Panc1 (cell line): ENCODE results near the gene LRFN2. TPM values are rescaled to one million over a fixed set of nuclear protein-coding genes. Genes with fewer than 3 reads are reported as not detected.

Experiments
- ATAC-seq: fragments of 200-7000 bp; cut with Tn5 transposase; 2 replicates; pipeline ENCODE4 v1.9.1; 2020; ENCODE audit warnings: mild to moderate bottlenecking, moderate library complexity
- BruUV-seq: library from RNA; stranded (reverse); fragments of 400-500 nt; replicated peaks from 2 replicates; lab custom pipeline; 2021; lab: Mats Ljungman, UMichigan
- CTCF ChIA-PET: fragments of 300-600 bp; sonication (Branson Sonifier 250); formaldehyde crosslinking; loops from one replicate; lab custom pipeline; 2022; ENCODE audit warnings: antibody characterized with exemption; lab: Charles Lee
- POLR2A ChIA-PET: fragments of 300-600 bp; sonication (Branson Sonifier 250); formaldehyde crosslinking; loops from one replicate; lab custom pipeline; 2022; ENCODE audit warnings: antibody characterized with exemption; lab: Charles Lee
- DNase-seq: peaks from one replicate; pipeline ENCODE4 v3.0.0-alpha.2; 2010; ENCODE audit warnings: low read depth, low spot score
- H3K27ac ChIP-seq: 2 replicates; pipeline ENCODE4 v1.5.1; 2011; ENCODE audit warnings: mild to moderate bottlenecking, low read length, inconsistent platforms
- H3K27me3 ChIP-seq: fragments of 200-500 bp; sonication (Bioruptor generic); 2 replicates; pipeline ENCODE4 v1.6.0; 2014; ENCODE audit warnings: low read length, inconsistent platforms; ENCODE audit not compliant: control insufficient read depth, insufficient read depth
- H3K36me3 ChIP-seq: fragments of 200-500 bp; sonication (Bioruptor generic); 2 replicates; pipeline ENCODE4 v1.5.1; 2014; ENCODE audit warnings: inconsistent platforms, mild to moderate bottlenecking, low read length, moderate library complexity; ENCODE audit not compliant: control insufficient read depth, insufficient read depth
- H3K4me1 ChIP-seq: 2 replicates; pipeline ENCODE4 v1.5.1; 2011; ENCODE audit warnings: inconsistent platforms, mild to moderate bottlenecking, low read length, moderate library complexity; ENCODE audit not compliant: control insufficient read depth, insufficient read depth
- H3K4me3 ChIP-seq, 2 experiments: 2 replicates each; pipeline ENCODE4 v1.5.1; 2011 to 2012; ENCODE audit warnings: low read depth in 2 of 2, low read length in 2 of 2, mild to moderate bottlenecking in 2 of 2, inconsistent platforms in 1 of 2, moderate library complexity in 1 of 2
- H3K9me3 ChIP-seq: fragments of 200-500 bp; sonication (Bioruptor generic); 2 replicates; pipeline ENCODE4 v1.5.1; 2014; ENCODE audit warnings: low read depth, mild to moderate bottlenecking, inconsistent platforms, low read length, moderate library complexity; ENCODE audit not compliant: control insufficient read depth, insufficient read depth
- CTCF ChIP-seq: fragments of 450-650 bp; IDR thresholded peaks from 2 replicates; pipeline ENCODE4 v1.5.1; 2017; ENCODE audit warnings: mild to moderate bottlenecking
- POLR2AphosphoS5 ChIP-seq: IDR thresholded peaks from 2 replicates; pipeline ENCODE4 v1.6.1; 2012; ENCODE audit warnings: mild to moderate bottlenecking, low read depth, low read length, moderate library complexity
- REST ChIP-seq, 2 experiments: IDR thresholded peaks; 2 replicates each; pipeline ENCODE4 v1.6.1; 2011 to 2012; ENCODE audit warnings: low read depth in 2 of 2, control low read depth in 1 of 2, low read length in 1 of 2, mild to moderate bottlenecking in 1 of 2, moderate library complexity in 1 of 2; ENCODE audit not compliant: insufficient read depth in 1 of 2
- SIN3A ChIP-seq: IDR thresholded peaks from 2 replicates; pipeline ENCODE4 v1.6.1; 2012; ENCODE audit warnings: low read depth, mild to moderate bottlenecking, low read length, moderate library complexity, borderline replicate concordance; ENCODE audit not compliant: insufficient read depth
- TCF7L2 ChIP-seq: IDR thresholded peaks from 2 replicates; pipeline ENCODE4 v1.6.1; 2011; ENCODE audit warnings: mild to moderate bottlenecking, low read depth, low read length, inconsistent platforms
- in situ Hi-C: cut with HindIII; loops from 2 replicates; pipeline ENCODE4 v1.10.0; 2016; ENCODE audit warnings: low sequenced_read_pairs, low pct_unique_long_range_greater_than_20kb
- intact Hi-C: fragments of 100-400 bp; cut with micrococcal nuclease; formaldehyde crosslinking; loops from one replicate; pipeline ENCODE4 v1.10.0; 2022; ENCODE audit not compliant: unreplicated experiment
- total RNA-seq: library from RNA; stranded (reverse); gene quantifications from one replicate; pipeline ENCODE4 v1.2.1, GENCODE V29; 2021; ENCODE audit not compliant: unreplicated experiment

The LRFN2 gene
- total RNA-seq, 1 experiment from 2014 or later = 0.05 TPM

GRCh38 chr6:40369891-40370290 lies 217.3 kb downstream of the LRFN2 start:
- no TSS peak for BruUV-seq
- Histone ChIP-seq H3K4me3 (no peak overlapping the region), H3K27me3 (no peaks in the 10 kb centered on the region), H3K36me3 (no peaks in the 10 kb centered on the region; the same call in 1 of the 2 replicates), H3K4me1 (no peaks in the 10 kb centered on the region), H3K27ac (no peak overlapping the region), H3K9me3 (no peaks in the 10 kb centered on the region; the same call in 1 of the 2 replicates)
- TF ChIP-seq TCF7L2 = no peak
- no peak for TF ChIP-seq SIN3A
- no peak for TF ChIP-seq REST (IDR thresholded peaks at IDR 0.05; ENCODE audit: insufficient read depth in 1 of 2, low read depth in 2 of 2, low read length in 1 of 2)
- no peak for TF ChIP-seq CTCF
- no peak for TF ChIP-seq POLR2AphosphoS5
- ChIA-PET CTCF (no interaction called here), POLR2A (no interaction called here)
- ATAC-seq = no peak
- in situ Hi-C loops (no loop called here), intact Hi-C loops (no loop called here)
- no peak for DNase-seq

- POLR2A ChIA-PET = no interaction called here
- Histone ChIP-seq H3K4me1 (no peaks in the 10 kb centered on the region), H3K27me3 (no peaks in the 10 kb centered on the region), H3K4me3 (no peak overlapping the region), H3K36me3 (no peaks in the 10 kb centered on the region; the same call in 1 of the 2 replicates), H3K9me3 (no peaks in the 10 kb centered on the region; the same call in 1 of the 2 replicates), H3K27ac (no peak overlapping the region)
- intact Hi-C loops (no loop called here), in situ Hi-C loops (no loop called here)
- DNase-seq (no peak), ATAC-seq (no peak)
- BruUV-seq = no TSS peak
- TF ChIP-seq POLR2AphosphoS5 (no peak), REST (IDR thresholded peaks at IDR 0.05; ENCODE audit: insufficient read depth in 1 of 2, low read depth in 2 of 2, low read length in 1 of 2) (no peak), SIN3A (no peak), TCF7L2 (no peak)
- CTCF ChIA-PET = no interaction called here
Observed at GRCh38 chr6:40369042-40369441, 218.1 kb downstream of the LRFN2 start.
